T-helper 22 cell (primary cell): ENCODE results near the gene PGBD2.
"Not testable (repeated sequence)": the region's sequence is repeated elsewhere in the genome, so short reads cannot be mapped to it uniquely, and the experiment has no call there.

Source experiments
- DNase-seq: peaks from one replicate; pipeline ENCODE4 v3.0.0-alpha.2; 2020; ENCODE audit warnings: low read depth

Gene PGBD2, protein sequence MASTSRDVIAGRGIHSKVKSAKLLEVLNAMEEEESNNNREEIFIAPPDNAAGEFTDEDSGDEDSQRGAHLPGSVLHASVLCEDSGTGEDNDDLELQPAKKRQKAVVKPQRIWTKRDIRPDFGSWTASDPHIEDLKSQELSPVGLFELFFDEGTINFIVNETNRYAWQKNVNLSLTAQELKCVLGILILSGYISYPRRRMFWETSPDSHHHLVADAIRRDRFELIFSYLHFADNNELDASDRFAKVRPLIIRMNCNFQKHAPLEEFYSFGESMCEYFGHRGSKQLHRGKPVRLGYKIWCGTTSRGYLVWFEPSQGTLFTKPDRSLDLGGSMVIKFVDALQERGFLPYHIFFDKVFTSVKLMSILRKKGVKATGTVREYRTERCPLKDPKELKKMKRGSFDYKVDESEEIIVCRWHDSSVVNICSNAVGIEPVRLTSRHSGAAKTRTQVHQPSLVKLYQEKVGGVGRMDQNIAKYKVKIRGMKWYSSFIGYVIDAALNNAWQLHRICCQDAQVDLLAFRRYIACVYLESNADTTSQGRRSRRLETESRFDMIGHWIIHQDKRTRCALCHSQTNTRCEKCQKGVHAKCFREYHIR

DNA sequence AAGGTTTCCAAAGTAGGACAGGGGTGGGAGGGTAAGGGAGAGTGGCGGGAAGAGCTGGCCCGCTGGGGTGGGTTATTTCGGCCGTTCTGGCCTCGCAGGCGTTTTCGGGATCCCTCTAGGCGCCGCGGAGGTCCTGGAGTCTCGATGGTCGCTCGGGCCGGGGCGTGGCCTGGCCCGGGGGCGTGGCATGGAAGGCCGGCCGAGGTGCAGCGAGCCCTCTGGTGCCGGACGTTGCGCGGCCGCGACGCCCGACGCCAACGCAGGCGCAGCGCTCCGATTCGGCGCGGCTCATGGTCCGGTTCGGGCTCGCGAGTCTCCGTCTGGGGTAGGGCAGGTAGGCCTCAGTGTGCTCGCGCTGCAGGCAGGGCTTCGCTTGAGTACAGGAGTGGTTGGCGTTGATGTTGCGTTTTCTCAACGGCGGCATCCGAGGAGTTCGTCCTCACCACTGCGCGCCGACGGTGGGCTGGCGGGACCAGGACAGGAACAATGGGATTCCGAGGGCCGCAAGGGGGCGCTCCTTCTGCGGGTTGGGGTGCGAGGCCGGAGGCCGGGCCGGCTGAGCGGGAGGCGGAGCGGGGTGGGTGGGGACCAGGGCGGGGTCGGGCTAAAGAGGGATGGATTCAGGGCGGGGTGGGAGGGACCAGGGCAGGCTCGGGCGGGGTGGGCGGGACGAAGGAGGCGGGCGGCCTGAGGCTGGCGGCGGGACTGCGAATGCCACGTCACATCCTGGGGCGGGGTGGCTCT is at the start of gene PGBD2:
PGBD2 (plus strand) TSS at position 227 of the 744 bp plus-strand sequence. CDS start 7,628 bp downstream, outside the sequence.
- peak; percentile 84 for DNase-seq

DNA sequence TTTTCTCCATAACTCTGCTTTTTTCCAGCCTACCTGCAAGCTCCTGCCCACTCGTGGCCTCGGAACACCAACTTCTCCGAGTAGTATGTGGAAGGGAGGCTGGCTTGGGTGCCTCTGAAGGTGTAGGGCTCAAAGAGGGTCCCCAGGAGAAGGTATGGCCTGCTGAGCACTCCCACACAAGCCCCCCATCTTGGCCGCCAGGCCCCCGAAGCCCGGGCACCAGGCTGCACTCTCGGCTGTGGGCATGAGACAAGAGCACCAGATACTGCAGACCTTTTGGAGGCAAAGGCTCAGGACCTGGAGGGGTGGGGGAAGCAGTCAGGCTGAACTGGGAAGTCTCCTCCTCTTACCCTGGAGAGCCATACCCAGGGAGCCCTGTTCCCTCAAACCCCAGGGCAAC is 48.8 kb upstream of the PGBD2 start:
- no peak for DNase-seq

DNA sequence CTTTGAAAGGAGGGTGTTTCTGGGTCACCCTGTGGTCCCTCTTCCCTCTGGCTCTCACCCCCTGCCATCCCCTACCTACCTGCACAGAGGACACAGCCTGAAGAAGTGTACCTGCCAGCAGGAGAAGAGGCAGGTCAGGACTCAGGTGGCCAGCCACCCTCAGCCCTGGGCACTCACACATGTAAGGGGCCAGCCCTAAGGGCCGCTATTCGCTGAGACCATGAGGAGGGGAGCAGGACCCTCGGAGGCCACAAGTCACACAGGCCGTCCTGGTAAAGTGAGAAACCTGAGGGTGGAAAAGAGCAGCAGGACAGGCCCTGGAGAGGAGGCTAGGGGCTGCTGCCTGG is 48.3 kb upstream of the PGBD2 start:
- DNase-seq, result no peak

DNA sequence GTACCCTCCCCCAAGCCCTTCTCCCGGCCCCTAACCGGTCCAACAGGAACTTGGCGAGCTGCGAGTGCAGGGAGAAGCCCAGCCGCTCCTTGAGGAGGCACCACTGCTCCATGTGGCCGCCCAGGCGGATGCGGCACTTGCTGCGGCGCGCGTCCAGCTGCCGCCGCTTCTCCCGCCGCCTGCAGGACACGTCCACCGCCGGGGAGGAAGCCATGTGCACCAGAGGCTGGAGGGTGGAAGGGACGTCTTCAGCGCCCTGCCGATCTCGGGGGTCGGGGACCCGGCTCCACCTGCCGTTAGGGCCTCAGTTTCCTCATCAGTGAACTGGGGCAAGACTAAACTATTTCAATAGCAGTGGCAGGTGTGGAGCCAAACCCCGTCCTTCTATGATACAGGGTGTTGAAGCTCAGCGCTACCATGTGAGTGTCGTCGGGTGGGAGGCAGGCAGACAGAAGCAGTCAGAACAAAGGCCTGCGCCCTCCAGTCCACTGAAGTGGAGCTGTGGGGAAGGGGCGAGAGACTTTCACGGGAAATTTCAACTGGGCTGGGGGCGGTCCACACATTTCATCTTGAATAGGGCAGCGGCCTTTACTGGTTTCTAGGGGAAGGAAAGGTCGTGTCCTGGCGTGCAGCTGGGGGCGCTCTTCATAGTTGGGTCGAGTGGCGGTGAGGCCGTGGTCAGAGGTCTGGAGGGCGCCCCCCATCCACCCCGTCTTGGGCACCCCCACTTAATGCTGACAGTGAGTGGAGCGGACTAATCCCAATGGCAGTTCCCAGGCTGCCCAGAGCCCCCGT is 47.7 kb upstream of the PGBD2 start:
- DNase-seq, result peak; percentile 19

DNA sequence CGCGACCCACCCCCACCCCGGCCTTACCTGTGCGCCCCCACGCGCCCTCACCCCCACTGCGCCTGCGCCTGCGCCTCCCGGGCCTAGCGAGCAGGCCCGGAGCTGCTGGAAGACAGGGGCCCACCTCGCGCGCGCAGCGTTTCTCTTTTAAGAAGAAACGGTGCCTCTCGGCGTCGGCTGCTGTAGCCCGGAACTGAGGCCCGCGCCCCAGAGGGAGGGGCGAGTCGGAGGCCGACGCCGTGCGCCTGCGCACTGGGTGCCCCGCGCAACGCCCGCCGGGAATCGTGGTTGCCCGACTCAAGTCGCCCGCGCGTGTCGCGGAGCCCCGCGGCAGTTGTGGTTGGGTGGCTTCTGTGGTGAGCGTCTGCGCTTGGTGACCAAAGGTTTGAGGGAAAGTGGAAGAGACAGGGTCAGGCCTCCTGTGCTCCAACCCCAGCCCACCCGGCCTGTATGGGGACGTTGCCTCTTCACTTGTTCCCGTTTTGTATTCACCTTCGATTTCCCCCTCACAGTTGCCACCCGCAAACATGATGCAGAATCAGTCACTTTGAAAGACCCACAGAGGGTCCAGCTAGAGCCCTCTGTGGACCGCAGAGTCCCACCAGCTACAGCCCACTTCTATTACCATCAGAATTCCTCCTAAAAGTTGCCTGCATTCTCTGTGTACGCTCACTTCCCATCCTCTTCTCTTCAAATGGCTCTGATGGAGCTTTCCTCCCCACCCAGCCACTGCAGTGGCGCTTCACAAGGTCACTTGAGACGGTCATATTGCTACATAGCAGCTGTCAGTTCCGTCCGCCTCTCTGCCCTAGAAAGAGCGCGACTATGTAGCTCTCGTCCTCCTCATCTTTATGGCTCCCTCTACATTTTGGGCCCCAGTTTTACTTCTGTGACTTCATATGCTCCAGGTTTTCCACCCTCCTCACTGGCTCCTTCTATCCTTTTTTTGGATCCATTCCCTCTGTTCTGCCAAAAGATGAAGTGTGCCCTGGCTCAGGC is 46.8 kb upstream of the PGBD2 start, which contains the start of gene ZNF692:
ZNF692 (minus strand) TSS at position 195 of the 999 bp plus-strand sequence. CDS start 776 bp downstream, outside the sequence.
- peak; percentile 95 for DNase-seq

DNA sequence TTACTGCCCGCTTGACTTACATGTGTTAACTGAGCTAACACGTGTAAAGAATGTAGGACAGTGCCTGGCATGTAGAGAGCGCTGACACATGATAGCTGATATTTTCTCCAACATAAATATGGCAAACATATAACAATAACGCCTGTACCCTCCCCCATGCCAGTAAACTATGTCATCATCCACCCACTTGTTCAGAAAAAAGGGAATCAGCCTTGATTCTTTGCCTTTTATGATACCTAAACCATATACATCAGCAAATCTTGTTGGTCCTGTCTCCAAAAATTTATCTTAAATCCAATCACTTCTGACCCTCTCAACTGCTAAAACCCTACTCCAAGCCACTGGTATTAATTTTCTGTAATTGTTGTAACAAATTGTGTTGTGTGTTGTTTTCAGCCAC is 46.0 kb upstream of the PGBD2 start:
- DNase-seq, result no peak

DNA sequence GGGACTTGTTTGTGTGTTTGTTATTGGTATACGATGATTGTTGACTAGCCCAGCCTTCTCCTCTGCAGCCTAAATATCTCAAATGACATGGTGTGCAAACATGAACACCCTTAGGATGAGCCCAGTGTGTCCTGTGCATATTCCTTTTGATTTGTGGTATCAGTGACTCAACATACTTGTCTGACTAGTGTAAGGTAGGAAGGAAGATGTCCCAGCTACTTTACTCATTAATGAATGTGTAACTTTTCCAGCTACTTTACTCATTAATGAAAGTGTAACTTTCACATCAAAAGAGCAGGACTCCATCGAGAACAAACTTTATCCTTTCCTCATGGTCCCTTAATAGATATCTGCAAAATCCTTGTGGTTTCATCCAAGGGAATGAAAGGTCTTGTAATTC is 44.4 kb upstream of the PGBD2 start:
- no peak for DNase-seq

DNA sequence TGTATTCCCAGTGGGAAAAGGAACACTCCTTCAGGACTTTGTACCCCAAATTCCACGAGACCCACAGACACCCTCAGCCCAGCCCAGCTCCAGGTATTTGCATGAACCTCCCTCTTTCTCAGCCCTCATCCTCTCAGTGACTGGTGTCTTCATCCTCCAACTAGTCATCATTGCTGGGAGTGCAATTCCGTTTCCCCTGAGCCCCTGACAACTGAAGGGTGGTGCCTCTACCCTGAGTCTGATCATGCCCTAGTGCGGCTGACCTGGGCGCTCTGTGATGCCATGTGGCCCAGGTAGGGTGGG is 43.4 kb upstream of the PGBD2 start:
- DNase-seq, result no peak

DNA sequence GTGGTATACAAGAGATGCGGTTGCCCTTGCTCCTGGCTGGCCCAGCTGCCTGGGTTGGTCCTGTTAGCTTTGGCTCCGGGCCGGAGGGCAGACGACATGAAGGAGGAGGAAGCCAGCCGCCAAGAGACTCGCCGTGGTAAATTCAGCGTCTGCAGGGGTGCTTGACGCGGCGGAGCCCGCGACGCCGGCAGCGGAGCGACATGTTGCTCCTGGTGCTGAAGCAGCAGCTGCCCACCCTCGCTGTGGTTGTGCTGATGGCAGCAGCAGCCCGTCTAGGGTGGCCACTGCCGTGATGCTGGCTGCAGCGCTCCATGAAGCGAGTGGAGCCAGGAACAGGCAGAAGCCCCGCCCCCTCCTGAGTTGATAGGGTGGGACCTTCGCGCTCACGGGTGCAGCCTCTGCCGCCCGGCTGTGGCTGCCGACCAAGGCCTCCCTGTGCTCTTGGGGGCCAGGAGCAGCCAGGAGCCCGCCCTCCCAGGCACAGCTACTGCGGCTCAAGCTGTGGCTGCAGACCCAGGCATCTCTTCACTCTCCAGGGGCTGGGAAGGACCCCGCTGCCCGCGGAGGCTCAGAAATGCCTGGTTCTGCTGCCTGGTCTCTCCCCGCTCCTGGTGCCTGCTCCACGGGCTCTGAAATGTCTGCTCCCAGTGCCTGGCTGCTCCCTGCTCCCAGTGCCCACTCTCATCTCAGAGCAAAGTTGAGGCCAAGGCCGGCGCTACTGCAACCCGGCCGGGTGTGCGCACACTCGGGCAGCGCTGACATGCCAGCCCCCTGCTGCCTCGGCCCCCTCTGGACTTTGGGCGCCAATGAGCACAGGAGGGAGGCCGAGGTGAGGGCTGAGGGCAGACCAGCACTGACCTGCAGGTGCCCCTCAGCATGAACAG is 42.8 kb upstream of the PGBD2 start:
- peak; percentile 75 for DNase-seq

DNA sequence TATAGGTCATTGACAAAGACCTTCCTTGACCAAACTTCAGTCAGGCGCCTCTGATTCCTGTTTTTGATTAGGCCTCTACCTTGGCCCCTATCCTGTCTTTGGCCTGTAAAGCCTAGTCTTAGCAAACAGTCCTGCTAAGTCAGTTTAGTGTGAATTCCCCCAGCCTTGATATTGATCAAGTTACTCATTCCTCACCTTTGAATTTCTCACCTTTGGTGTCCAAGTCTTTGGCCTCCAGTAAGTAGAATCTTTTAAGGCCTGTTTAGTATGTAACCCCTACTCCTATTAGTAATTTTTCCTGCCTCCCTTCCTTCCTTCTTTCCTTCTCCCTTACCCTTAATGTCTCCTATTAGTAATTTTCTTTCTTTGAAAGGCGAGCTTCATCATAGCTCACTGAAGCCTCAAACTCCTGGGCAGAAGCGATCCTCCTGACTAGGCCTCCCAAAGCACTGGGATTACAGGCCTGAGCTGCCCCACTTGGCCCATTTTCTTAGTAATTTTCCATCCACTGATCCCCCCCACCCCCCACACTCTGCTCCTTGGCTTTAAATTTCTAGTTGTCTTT is 34.1 kb upstream of the PGBD2 start:
- DNase-seq, result no peak

DNA sequence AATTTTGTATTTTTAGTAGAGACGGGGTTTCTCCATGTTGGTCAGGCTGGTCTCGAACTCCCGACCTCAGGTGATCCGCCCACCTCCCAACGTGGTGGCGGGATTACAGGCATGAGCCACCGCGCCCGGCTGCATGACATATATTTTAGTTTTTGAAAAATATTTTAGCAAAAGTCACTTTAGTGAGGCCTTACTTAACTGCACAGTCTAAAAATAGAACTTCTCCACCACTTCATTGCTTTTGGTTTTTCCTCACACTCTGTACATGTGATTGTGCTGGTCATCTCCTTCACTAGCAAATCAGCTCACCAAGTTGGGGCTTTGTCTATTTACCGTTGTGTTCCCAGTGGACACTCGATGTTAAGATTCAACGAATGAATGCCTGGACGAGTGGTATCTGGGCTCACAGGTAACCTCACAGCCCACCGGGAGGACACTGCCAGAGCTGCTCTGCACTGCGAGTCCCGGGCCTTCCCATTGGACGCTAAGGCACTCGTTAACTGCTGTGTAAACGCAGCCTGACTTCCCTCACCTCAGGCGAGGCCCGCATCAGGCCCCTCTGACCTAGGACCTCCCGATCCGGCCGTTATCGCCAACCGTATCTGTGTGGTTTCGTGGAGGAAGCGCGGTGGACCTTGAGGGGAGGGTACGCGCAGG is 33.2 kb upstream of the PGBD2 start:
- no peak for DNase-seq

DNA sequence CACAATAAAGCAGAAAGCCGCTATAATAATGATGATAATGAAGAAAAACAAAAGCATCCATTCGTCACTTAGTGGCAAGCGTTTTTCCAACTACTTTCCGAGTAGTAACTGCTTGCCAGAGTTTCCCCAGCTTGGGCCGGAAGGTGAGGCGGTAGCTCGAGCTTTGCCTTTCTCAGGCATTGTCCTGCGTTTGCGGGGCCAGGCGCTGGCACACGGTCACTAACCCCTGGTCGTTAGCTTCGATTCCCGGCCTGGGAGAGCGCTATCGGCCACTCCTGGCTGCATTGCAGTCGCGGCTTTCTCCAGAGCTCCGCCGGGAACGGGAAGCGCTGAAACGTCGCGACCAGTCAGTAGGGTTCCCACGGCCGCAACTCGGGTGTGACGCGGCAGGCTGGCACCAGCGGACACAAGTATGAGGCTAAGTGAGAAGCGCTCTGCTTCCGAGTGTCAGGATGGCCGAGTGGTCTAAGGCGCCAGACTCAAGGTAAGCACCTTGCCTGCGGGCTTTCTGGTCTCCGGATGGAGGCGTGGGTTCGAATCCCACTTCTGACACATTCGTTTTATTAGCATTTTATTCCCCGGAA is 32.5 kb upstream of the PGBD2 start:
- peak; percentile 79 for DNase-seq

DNA sequence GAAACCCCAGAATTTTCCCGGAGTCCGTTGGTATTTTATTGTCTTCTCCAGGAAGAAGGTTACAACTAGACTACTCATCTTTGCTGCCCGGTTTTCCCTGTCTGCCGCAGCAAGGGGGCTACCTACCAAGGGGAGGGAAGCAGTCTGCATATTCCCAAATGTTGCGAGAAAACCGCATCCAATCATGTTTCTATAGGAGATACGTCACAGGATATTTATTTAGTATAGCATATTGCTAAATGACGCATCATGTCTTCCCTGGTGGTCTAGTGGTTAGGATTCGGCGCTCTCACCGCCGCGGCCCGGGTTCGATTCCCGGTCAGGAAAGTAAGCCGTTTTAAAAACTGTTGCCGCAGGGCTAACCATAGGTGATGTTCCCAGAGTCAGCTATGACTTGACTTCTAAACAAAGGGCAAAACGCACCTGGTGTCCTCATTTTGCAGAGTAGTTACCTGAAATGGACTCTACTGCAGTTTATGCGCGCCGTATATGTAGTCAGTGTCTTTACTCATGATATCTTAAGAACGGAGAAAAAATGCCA is 32.0 kb upstream of the PGBD2 start:
- peak; percentile 63 for DNase-seq

DNA sequence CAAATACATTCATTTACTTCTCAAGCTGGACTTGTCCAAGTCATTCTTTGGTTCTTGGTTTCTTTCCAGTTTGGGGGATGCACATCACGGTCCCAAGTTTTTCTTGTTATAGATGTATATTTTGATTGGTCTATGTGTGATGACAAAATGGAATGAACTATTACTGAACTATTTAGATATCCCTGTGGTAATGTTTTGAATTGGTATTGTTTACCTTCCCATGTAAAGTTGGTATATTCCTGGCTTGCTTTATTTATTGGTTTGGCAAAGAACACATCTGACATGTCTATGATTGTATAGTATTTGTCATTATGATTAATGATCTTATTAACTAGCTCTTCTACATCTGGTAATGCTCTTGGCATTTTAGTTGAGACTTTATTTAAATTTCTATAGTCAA is 24.8 kb upstream of the PGBD2 start:
- no peak for DNase-seq

DNA sequence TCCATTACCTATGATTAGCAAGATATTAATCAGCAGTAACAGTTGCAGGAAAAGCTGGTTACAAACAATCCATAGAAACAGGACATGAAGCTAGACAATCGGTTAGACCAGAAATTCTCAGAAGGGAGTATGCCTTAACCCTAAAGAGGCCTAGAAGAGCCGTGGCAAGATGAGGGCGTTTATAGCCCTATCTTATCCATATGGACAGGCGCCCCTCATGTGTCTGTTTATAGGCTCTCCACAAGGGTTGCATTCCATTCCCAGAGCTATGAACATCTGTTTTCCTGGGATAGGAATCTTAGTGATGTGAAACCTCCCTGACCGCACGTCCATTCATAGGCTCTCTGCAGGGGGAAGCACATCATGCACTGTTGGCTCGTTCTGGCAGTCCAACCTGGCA is 23.6 kb upstream of the PGBD2 start:
- not testable (repeated sequence) for DNase-seq

DNA sequence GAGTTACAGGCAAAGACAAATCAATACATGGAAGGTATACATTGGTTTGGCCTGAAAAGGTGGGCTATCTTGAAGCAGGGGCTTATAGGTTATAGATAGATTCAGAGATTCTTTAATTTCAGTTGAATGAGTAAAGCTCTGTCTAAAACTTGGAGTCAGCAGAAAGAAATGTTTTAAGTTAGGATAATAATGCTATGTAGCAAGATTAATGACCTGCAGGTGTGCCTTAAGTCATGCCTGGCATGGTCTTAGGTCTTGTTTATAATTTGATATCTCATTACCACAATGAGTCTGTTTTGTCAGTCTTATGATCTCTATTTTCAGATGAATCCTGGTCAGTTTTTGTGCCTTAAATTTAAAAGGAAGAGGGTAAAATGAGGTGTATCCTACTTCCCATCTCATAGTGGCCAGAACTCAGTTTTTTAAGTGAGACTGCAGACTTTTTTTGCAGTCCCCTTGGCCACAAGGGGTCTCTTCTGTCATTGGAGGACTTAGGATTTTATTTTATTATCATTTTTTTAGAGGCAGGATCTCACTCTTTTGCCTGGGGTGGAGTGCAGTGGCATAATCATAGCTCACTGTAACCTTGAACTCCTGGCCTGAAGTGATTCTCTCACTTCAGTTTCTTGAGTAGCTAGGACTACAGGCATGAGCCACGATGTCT is 21.3 kb upstream of the PGBD2 start:
- DNase-seq, result no peak

DNA sequence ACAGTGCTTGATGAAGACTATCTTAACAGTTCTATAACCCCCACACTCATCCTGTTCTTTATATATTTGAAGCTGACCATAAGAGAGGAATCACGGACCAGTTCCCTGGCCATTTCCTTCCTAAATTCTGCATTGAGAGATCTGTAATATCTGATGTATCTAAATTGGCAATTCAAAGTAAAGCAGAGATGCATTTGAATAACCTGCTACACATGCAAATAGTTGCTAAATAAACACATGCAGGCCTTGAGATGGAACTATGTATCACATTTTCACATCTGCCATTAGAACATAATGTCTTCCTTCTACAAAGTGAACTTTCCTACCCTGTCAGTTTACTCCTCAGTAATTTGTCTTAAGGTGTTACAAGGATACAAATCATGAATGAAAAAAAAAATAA is 20.4 kb upstream of the PGBD2 start:
- no peak for DNase-seq
